Lung (tissue), 12 donors: ENCODE results near the gene KRTAP10-4. TPM values are rescaled to one million over a fixed set of nuclear protein-coding genes. Genes with fewer than 3 reads are reported as not detected.

ENCODE experiments used
- ATAC-seq: fragments of 200-7000 bp; cut with Tn5 transposase; one replicate; pipeline ENCODE4 v1.9.1; 2020; ENCODE audit warnings: moderate number of reproducible peaks; ENCODE audit not compliant: insufficient read depth, low FRiP score
- DNase-seq, 3 donors: peaks; one replicate each; pipeline ENCODE4 v3.0.0-alpha.2; 2013 to 2017
- H3K27ac ChIP-seq, 2 donors: one replicate each; pipeline ENCODE4 v1.5.1; 2013; ENCODE audit warnings: mild to moderate bottlenecking in 2 of 2, moderate library complexity in 2 of 2, control low read depth in 1 of 2, inconsistent platforms in 1 of 2, low read depth in 1 of 2, low read length in 1 of 2
- H3K27me3 ChIP-seq, 3 donors: one replicate each; pipeline ENCODE4 v1.5.1; 2013; ENCODE audit warnings: low read length in 2 of 3; ENCODE audit not compliant: control insufficient read depth in 3 of 3, insufficient read depth in 3 of 3
- H3K36me3 ChIP-seq, 4 donors: one replicate each; pipeline ENCODE4 v1.5.1; 2013; ENCODE audit warnings: low read length in 4 of 4, mild to moderate bottlenecking in 1 of 4, moderate library complexity in 1 of 4; ENCODE audit not compliant: control insufficient read depth in 4 of 4, insufficient read depth in 4 of 4
- H3K4me1 ChIP-seq, 5 donors: one replicate each; pipeline ENCODE4 v1.5.1; 2013; ENCODE audit warnings: low read length in 5 of 5, mild to moderate bottlenecking in 2 of 5, moderate library complexity in 1 of 5; ENCODE audit not compliant: control insufficient read depth in 5 of 5, insufficient read depth in 5 of 5
- H3K4me3 ChIP-seq: one replicate; pipeline ENCODE4 v1.5.1; 2013; ENCODE audit warnings: mild to moderate bottlenecking, control low read depth, moderate library complexity
- H3K9ac ChIP-seq, 2 donors: one replicate each; pipeline ENCODE4 v1.5.1; 2013; ENCODE audit warnings: low read length in 2 of 2, control low read depth in 1 of 2; ENCODE audit not compliant: insufficient read depth in 1 of 2
- H3K9me3 ChIP-seq, 4 donors: one replicate each; pipeline ENCODE4 v1.5.1; 2013; ENCODE audit warnings: low read length in 3 of 4, mild to moderate bottlenecking in 1 of 4, moderate library complexity in 1 of 4; ENCODE audit not compliant: control insufficient read depth in 4 of 4, insufficient read depth in 3 of 4
- WGBS, 2 donors: extraction: QIAGEN DNeasy Blood & Tissue Kit; methylation state at CpG; one replicate each; pipeline ENCODE4 v1.1.7; 2013; 5-methylcytosine and 5-hydroxymethylcytosine counted together
- polyA plus RNA-seq, 2 donors: library from polyadenylated mRNA; stranded (reverse); fragments of 200-250 nt; gene quantifications; one replicate each; pipeline ENCODE4 v1.2.1, GENCODE V29; 2013
- total RNA-seq, 2 donors: library from RNA; depleted of rRNA in 1 of 2; stranded (reverse); fragments of >200 nt in 1 of 2; gene quantifications; one replicate each; pipeline ENCODE4 v1.2.1, GENCODE V29; 2014 to 2021
- TF ChIP-seq, protein P1 (sequence below): IDR thresholded peaks from 2 replicates; pipeline ENCODE4 v1.5.1; 2012; ENCODE audit warnings: mild to moderate bottlenecking; ENCODE audit errors: control extremely low read depth, extremely low read depth
- donor health status: control.
- donor health status: control.
- donor health status: Bipolar disorder and iron deficiency.
- donor health status: healthy.
- donor health status: DM: yes; HTN: yes; CAD: no.

Gene KRTAP10-4
- total and polyA plus RNA-seq, 4 donors = not detected

DNA sequence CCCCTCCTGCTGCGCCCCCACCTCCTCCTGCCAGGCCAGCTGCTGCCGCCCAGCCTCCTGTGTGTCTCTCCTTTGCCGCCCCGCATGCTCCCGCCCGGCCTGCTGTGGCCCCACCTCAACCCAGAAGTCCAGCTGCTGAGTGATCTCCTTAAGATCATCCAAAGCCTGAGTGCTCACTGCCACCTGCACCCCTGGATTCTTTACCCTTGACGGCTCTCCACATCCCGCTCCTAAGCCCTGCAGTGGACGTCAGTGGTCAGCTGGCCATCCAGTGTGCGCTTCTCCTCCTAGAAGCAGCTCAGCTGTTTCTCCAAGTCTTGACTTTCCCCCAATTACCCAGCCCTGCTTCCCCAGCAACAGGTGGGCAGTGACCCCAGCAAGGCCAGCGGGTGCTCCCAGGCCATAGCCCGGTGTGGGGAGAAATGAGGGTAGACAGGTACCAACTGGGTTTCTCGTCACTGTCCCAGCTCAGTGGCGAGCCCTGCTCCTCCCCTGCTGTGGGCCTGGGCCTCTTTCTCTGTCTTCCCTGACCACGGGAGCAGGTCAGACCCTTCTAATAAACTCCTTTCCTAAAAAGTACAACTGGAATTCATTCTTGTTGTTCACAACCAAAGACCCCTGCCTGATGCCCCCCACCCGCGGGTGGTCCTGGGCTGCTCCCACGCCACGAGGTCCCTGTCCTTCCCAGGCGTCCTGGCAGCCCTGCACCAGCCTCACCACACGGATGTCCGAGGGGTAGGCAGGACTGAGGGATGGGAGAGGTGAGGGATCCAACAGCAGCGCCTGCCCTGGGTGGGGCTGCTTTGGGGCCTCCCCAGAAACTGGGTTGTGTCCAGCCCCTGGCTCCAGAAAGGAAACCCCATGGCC is 28.3 kb downstream of the KRTAP10-4 start:
- Histone ChIP-seq H3K9me3 (peaks cover 0 to 3% (median 0%) of the 10 kb centered on the region in 4 donors), H3K36me3 (no peaks in the 10 kb centered on the region), H3K4me3 (no peak overlapping the region), H3K27ac (no peak overlapping the region), H3K4me1 (no peaks in the 10 kb centered on the region), H3K27me3 (no peaks in the 10 kb centered on the region), H3K9ac (no peak overlapping the region)
- WGBS, 2 donors = 80 to 86% methylated on average over 23 of the region's 23 CpGs
- DNase-seq (no peak), ATAC-seq (no peak)
- TF ChIP-seq, protein P1, sequence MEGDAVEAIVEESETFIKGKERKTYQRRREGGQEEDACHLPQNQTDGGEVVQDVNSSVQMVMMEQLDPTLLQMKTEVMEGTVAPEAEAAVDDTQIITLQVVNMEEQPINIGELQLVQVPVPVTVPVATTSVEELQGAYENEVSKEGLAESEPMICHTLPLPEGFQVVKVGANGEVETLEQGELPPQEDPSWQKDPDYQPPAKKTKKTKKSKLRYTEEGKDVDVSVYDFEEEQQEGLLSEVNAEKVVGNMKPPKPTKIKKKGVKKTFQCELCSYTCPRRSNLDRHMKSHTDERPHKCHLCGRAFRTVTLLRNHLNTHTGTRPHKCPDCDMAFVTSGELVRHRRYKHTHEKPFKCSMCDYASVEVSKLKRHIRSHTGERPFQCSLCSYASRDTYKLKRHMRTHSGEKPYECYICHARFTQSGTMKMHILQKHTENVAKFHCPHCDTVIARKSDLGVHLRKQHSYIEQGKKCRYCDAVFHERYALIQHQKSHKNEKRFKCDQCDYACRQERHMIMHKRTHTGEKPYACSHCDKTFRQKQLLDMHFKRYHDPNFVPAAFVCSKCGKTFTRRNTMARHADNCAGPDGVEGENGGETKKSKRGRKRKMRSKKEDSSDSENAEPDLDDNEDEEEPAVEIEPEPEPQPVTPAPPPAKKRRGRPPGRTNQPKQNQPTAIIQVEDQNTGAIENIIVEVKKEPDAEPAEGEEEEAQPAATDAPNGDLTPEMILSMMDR = no peak

- no peaks in the 10 kb centered on the region for H3K36me3 ChIP-seq
- 80 to 88% methylated on average over 20 of the region's 21 CpGs for WGBS, 2 donors
- TF ChIP-seq, protein P1 = no peak
- ATAC-seq (no peak), DNase-seq (no peak)
- no peaks in the 10 kb centered on the region for H3K27me3 ChIP-seq
- H3K4me3 ChIP-seq = no peak overlapping the region
- H3K9ac ChIP-seq = no peak overlapping the region
- no peak overlapping the region for H3K27ac ChIP-seq
- H3K9me3 ChIP-seq = peaks cover 0 to 3% (median 0%) of the 10 kb centered on the region in 4 donors
- H3K4me1 ChIP-seq = no peaks in the 10 kb centered on the region
Observed at GRCh38 chr21:44602463-44602850, 28.9 kb downstream of the KRTAP10-4 start.

DNA sequence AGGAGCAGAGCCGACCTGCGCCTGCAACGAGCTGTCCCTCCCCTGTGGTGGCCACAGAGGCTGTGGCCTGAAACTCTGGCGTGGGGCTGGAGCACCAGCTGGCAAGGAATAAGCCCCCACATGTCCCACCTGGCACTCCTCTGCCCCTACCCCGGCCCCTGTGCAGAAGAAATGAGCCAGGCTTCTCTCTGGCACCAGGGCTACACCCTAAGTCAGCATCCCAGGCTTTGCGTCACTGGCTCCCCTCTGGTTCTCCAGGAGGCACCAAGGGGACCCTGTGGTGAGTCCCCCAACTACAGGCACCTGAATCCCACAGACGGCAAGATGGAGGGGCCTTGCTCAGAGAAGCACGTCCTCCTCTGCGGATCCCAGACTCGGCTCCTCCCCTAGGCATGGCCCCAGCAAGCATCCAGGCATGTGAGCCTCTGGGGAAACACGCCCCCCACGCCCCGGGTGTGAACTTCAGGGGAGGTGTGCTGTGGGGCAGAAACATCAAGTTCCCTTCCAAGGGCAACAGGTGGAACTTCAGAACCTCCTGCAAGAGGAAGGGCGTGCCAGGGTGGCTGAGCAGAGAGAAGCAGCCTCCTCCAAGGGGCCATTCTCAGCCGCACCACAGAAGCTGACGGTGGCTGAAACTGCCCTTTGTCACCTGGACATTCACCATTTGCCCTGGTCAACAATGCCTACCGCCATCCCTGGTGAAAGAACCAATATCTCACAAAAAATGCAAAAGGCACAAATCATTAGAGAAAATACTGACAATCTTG is 29.8 kb downstream of the KRTAP10-4 start:
- Histone ChIP-seq H3K9ac (no peak overlapping the region), H3K27me3 (no peaks in the 10 kb centered on the region)
- WGBS, 2 donors = 57 to 70% methylated on average over 17 of the region's 17 CpGs

More for the DNA sequence above, 29.8 kb downstream of the KRTAP10-4 start:
- Histone ChIP-seq H3K9me3 (peaks cover 0 to 3% (median 0%) of the 10 kb centered on the region in 4 donors), H3K4me1 (no peaks in the 10 kb centered on the region), H3K27ac (no peak overlapping the region), H3K4me3 (no peak overlapping the region), H3K36me3 (no peaks in the 10 kb centered on the region)
- DNase-seq = no peak
- ATAC-seq = no peak
- TF ChIP-seq, protein P1 = no peak
